ENCODE results near the gene POMT1.

DNA sequence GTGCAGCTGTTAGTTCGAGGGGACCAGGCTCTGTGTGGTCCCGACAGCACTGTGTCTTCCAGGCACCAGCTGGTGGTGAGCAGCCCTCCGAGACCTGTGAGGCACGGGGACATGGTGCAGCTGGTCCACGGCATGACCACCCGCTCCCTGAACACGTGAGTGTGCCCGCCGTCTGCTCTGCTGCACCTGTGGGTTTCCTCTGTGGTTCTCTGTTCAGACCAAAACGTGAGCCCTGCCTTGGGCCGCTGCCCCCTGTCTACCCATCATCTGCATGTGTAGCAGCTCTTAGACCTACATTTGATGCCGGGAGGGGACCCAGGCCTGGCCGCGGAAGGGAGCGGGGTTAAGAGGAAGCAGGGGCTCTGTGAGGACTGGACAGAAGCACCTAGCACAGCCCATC lies 10.5 kb downstream of the POMT1 start:
- TF ChIP-seq, protein P1, sequence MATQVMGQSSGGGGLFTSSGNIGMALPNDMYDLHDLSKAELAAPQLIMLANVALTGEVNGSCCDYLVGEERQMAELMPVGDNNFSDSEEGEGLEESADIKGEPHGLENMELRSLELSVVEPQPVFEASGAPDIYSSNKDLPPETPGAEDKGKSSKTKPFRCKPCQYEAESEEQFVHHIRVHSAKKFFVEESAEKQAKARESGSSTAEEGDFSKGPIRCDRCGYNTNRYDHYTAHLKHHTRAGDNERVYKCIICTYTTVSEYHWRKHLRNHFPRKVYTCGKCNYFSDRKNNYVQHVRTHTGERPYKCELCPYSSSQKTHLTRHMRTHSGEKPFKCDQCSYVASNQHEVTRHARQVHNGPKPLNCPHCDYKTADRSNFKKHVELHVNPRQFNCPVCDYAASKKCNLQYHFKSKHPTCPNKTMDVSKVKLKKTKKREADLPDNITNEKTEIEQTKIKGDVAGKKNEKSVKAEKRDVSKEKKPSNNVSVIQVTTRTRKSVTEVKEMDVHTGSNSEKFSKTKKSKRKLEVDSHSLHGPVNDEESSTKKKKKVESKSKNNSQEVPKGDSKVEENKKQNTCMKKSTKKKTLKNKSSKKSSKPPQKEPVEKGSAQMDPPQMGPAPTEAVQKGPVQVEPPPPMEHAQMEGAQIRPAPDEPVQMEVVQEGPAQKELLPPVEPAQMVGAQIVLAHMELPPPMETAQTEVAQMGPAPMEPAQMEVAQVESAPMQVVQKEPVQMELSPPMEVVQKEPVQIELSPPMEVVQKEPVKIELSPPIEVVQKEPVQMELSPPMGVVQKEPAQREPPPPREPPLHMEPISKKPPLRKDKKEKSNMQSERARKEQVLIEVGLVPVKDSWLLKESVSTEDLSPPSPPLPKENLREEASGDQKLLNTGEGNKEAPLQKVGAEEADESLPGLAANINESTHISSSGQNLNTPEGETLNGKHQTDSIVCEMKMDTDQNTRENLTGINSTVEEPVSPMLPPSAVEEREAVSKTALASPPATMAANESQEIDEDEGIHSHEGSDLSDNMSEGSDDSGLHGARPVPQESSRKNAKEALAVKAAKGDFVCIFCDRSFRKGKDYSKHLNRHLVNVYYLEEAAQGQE (IDR thresholded peaks at IDR 0.05; ENCODE audit: low read depth): no peak
- TF ChIP-seq EP300 (IDR thresholded peaks at IDR 0.05; ENCODE audit: borderline replicate concordance): no peak
- no peak for TF ChIP-seq YY1 (IDR thresholded peaks at IDR 0.05; ENCODE audit: low read depth)
- no peak for TF ChIP-seq TAF1 (IDR thresholded peaks at IDR 0.05; ENCODE audit: low read depth)

Measured in Ishikawa (cell line).